Lower leg skin (tissue), 3 donors: ENCODE data around the gene ELF5.

Source experiments
- CTCF ChIP-seq, 3 donors: fragments of 450-650 bp; IDR thresholded peaks; one replicate each; pipeline ENCODE4 v1.5.1; 2016; ENCODE audit warnings: antibody characterized with exemption in 3 of 3, mild to moderate bottlenecking in 3 of 3, moderate library complexity in 2 of 3
- POLR2A ChIP-seq, 2 donors: fragments of 450-650 bp; IDR thresholded peaks; one replicate each; pipeline ENCODE4 v1.6.1; 2016 to 2017; ENCODE audit warnings: antibody characterized with exemption in 2 of 2, mild to moderate bottlenecking in 1 of 2, moderate library complexity in 1 of 2

DNA sequence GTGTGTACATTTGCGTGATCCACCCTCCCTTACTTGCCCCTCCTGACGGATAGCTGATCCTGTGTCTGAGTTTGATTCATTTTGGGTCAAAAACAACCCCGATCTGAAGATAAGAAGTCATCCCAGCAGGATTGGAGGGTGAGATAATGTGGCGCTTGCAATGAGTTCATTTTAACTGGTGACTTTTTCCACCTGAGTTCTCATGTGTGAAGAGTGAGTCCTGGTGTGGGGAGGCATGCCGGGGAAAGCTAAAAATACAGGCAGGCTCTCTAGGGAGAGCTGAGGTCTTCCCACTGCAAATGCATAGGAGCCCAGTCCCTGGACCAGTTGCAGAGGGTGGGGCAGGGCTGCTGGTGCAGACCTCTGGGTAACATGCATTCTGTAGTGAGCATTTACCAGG lies 35.7 kb upstream of the ELF5 start:
- TF ChIP-seq CTCF (IDR thresholded peaks at IDR 0.05) (no peak), POLR2A (IDR thresholded peaks at IDR 0.05) (no peak)
